Stimulated activated CD4-positive, alpha-beta T cell treated with anti-CD3 and anti-CD28 coated beads, Interleukin-1b, Interleukin-23, amount 100 ng/mL, for 24 hours (primary cell): ENCODE results near the gene GOLGA6B.
"Not testable (repeated sequence)": the region's sequence is repeated elsewhere in the genome, so short reads cannot be mapped to it uniquely, and the experiment has no call there.

Source experiments
- DNase-seq, 4 experiments: peaks; one replicate each; pipeline ENCODE4 v3.0.0-alpha.2; 2020; ENCODE audit warnings: low read depth in 4 of 4, low spot score in 1 of 4

Gene GOLGA6B

GRCh38 chr15:72661081-72661480, 6.6 kb downstream of the GOLGA6B start:
- DNase-seq, result not testable (repeated sequence)

DNA sequence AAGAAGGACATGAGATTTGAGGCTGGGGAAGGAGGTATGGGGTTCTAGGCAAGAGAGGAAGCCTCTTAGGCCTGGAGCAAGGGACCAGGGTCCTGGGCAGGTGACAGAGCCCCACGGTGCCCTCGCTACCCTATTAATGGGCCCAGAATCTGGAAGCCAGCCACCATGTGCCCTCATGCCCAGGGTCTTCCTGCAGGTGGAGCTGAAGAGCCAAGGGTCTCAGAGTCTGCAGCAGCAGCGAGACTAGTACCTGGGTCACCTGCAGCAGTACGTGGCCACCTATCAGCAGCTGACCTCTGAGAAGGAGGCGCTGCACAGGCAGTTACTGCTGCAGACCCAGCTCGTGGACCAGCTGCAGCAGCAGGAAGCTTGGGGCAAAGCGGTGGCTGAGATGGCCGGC, 9.4 kb downstream of the GOLGA6B start:
- not testable (repeated sequence) for DNase-seq

GRCh38 chr15:72665706-72666105, 11.2 kb downstream of the GOLGA6B start:
- not testable (repeated sequence) for DNase-seq

DNA sequence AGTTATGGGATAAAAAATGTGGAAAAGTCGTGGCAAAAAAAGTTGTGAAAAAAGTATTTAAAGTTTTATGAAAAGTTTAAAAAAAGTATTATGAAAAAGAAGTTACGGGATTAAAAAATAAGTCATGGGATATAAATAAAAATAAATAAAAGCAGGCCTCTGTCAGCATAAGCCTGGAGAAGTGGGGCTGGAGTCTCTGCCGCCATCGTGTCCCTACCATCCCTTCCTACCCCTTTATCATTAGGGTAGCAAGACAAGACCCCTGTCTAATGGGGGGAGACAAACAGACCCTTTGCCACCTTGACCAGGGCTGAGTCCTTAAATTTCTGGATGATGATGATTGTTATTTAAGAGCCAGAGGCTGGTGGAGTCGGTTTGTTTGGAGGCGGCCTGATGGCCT, 15.3 kb downstream of the GOLGA6B start:
- not testable (repeated sequence) for DNase-seq

- peak in 3 of 4 experiments; percentile 24 to 60 (median 52) for DNase-seq
Observed at GRCh38 chr15:72670656-72671352, 16.3 kb downstream of the GOLGA6B start.

GRCh38 chr15:72671525-72671924, 17.0 kb downstream of the GOLGA6B start:
- DNase-seq, result no peak

DNA sequence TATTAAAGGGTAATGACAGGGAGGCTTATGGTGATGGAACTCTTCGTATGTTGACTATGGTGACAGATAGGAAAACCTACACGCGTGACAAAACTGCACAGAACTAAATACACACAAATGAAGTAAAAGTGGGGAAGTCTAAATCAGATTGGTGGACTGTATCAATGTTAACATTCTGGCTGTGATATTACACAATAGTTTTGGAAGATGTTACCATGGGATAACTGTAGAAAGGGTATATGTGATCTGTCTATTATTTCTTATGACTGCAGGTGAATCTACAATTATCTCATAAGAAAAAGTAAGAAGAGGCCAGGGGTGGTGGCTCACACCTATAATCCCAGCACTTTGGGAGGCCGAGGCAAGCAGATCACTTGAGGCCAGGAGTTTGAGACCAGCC, 22.3 kb downstream of the GOLGA6B start:
- DNase-seq, result no peak

GRCh38 chr15:72680931-72681330, 26.4 kb downstream of the GOLGA6B start:
- no peak for DNase-seq

DNA sequence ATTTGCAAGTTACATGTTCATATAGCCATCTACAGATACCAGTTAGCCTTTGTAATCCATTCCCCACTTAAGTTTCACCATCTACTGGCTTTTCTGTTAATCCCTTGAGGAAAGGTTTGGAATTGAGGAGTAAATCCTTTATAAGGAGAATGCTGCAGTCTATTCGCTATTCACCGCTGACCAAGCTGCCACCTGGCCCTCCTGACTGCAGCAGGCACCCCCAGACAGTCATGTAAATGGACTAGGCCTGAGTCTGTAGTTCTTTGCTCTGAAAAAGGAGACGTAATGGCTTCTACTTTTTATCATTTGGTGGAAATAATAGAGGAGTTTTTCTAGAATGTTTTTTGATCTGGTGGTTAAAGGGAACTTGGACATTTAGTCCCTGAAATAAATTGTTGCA, 28.3 kb downstream of the GOLGA6B start:
- no peak for DNase-seq

DNA sequence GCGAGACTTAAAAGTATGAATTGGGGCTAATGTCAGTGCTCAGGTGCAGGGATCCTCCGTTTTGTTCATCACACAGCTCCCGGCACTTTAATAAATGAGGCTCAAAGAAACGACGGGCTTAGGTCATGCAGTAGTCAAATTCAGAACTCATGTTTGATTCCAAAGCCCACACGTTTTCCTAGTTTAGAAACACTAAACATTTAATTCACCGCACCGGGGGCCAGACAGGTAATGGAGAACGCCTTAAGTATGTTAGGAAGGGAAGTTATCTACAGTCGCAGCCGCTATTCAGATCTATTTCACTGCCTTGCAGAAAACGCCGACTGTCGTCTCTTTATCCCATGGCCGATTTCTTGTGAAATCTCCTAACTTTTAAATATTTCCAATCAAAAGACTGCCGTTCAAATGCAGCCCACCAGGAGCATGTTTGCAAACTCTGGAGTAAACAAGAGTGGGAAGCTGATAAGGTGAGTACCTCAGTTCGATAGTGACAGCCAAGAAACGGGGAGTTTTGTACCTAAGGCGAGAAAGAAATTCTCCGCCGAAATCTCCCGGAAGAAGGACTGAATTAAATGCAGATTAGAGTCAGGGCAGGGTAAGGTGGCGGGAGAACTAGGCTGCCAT, 30.9 kb downstream of the GOLGA6B start:
- peak in 1 of 4 experiments; percentile 2 for DNase-seq

GRCh38 chr15:72685925-72686794, 31.7 kb downstream of the GOLGA6B start, which contains the start of the genes BBS4 and HIGD2B:
Gene BBS4, plus strand, starts transcription at chr15:72686207. Its CDS starts 21 bp downstream, at chr15:72686228.
Gene HIGD2B, minus strand, starts transcription at chr15:72686182. Its CDS starts 9,808 bp downstream, at chr15:72676374.
- peak; percentile 64 to 80 (median 74) for DNase-seq

- DNase-seq, result no peak
Observed at GRCh38 chr15:72688697-72689096, 34.2 kb downstream of the GOLGA6B start.

GRCh38 chr15:72690938-72691337, 36.4 kb downstream of the GOLGA6B start:
- no peak for DNase-seq

DNA sequence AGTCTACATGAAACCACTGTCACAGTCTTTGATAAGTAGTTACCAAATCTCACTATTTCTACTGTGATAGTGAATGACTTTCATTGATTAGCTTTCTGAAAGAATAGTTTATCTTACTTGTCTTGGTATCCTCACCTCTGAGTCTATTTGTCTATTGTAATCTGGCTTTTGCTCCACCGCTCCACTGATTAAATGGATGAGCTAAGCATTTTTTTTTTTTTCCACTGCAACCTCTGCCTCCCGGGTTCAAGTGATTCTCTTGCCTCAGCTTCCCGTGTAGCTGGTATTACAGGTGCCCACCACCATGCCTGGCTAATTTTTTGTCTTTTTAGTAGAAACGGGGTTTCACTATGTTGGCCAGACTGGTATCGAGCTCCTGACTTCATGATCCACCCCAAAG, 44.4 kb downstream of the GOLGA6B start:
- no peak for DNase-seq

GRCh38 chr15:72700076-72700475, 45.6 kb downstream of the GOLGA6B start:
- DNase-seq, result no peak

DNA sequence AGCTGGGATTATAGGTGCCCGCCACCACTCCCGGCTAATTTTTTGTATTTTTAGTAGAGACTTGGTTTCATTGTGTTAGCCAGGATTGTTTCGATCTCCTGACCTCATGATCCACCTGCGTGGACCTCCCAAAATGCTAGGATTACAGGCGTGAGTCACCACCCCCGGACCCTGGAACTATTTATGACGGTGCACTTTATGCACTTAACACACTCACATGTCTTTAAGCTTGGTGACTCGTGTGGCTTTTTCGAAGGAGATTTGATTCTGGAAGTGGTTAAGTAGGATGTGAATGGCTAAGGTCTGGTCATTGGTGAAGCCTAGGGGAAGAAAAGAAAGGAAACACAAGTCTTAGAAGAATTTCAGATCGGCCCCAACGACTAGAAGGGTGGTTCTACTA, 51.8 kb downstream of the GOLGA6B start:
- DNase-seq, result no peak

DNA sequence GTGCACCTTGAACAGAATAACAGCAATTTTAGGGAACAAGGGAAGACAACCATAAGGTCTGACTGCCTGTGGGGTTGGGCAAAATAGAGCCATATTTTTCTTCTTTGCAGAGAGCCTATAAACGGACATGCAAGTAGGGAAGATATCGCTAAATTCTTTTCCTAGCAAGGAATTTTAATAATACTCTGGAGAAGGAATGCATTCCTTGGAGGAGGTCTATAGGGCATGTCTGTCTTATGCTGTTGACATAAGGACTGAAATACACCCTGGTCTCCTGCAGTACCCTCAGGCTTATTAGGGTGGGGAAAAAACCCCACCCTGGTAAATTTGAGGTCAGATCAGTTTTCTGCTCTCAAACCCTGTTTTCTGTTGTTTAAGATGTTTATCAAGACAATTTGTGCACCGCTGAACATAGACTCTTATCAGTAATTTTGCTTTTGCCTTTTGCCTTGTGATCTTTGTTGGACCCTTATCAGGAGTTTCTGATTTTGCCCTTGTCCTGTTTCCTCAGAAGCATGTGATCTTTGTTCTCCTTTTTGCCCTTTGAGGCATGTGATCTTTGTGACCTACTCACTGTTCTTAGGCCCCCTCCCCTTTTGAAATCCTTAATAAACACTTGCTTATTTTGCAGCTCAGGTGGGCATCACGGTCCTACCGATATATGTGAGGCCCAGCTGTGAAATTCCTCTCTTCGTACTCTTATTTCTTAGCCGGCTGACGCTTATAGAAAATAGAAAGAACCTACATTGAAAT, 54.2 kb downstream of the GOLGA6B start:
- not testable (repeated sequence) for DNase-seq
